ENCODE results near the gene FBXO31.
"Not testable (repeated sequence)": the region's sequence is repeated elsewhere in the genome, so short reads cannot be mapped to it uniquely, and the experiment has no call there.

Gene FBXO31

GRCh38 chr16:87382023-87382785, 1.4 kb downstream of the FBXO31 start:
- no peak for DNase-seq

DNA sequence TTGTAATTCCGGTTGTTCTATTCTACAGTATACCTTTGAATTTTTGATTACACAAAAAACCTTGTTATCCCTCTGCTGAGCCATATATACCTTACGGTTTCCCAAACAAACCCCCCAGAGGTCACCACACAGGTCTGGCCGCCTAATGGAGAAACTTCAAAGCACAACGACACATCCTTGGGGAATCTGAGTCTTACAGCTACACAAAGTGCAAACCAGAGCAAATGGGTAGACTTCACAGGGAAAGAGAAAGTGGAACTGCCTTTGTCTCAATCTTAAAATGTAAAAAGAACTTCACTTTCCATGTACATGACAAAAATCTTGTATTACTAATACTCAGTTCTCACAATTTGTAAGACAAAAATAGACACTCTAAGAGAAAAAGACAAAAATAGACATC, 2.7 kb downstream of the FBXO31 start:
- DNase-seq = no peak

- DNase-seq = no peak
These were observed 3.2 kb downstream of the FBXO31 start for GRCh38 chr16:87380403-87380802.

DNA sequence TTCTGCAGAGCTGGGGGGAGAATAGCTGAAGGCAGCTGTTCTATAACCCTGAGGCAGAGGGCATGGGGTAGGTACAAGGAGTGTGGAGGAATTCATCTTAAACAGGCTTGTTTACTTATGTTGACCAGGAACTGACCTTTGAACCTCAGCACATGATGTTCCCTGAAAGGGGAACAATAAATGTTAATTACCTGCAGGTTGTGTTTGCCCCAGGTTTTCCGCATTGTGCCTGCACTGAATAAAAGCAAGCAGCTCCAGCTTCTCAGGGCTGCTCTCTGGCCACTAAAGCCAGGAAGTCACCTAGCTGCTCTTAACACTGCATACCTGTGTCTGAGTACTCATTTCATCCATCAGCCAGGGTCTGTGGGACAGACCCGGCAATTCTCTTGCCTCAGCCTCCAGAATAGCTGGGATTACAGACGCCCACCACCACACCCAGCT, 4.2 kb downstream of the FBXO31 start:
- not testable (repeated sequence) for DNase-seq

GRCh38 chr16:87376660-87377059, 6.9 kb downstream of the FBXO31 start:
- no peak for DNase-seq

GRCh38 chr16:87375426-87376135, 8.0 kb downstream of the FBXO31 start:
- no peak for DNase-seq

GRCh38 chr16:87374313-87374712, 9.3 kb downstream of the FBXO31 start:
- DNase-seq = no peak

DNA sequence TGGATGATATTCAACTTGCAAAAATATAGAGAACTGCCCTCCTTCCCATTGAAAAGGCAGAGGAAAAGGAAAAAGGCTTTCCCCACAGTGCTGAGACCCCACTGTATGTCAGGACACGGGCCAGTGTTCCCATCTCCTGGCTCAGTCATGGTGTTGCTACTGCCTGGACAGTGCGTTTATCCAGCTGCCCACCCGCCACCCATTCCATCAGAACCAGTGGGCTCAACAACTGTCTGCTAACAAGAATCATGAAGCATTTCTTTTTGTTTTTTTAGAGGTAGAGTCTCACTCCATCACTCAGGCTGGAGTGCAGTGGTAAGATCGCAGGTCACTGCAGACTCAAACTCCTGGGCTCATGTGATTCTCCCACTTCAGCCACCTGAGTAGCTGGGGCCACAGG, 11.3 kb downstream of the FBXO31 start:
- DNase-seq = no peak

DNA sequence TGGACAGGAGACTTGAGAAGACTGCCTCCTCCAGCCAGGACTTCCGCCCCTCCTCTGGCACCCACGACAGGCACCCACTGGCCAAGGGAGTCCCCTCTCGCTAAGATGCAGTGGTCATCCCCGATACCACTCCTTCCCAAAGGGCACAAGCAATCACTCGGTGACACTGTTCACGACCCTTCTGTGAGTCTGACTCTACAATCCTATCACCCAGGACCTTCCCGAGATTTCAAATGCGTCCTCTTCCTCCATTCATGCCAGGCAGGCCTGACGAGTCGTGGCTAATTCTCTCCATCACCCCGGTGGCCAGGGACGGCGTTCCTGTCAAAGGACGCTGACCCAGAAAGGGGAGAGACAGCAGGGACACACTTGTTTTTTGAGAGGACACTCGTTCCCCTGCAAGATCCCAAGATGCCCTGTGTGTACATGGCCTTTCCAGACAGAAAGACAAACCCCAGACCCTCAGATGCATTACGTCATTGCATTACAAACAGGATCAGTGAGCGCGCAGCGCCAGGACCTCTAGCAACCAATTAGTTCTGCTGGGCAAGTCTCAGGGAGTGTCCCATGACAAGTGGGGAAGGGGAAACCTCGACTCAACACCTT, 12.2 kb downstream of the FBXO31 start:
- DNase-seq = no peak

DNA sequence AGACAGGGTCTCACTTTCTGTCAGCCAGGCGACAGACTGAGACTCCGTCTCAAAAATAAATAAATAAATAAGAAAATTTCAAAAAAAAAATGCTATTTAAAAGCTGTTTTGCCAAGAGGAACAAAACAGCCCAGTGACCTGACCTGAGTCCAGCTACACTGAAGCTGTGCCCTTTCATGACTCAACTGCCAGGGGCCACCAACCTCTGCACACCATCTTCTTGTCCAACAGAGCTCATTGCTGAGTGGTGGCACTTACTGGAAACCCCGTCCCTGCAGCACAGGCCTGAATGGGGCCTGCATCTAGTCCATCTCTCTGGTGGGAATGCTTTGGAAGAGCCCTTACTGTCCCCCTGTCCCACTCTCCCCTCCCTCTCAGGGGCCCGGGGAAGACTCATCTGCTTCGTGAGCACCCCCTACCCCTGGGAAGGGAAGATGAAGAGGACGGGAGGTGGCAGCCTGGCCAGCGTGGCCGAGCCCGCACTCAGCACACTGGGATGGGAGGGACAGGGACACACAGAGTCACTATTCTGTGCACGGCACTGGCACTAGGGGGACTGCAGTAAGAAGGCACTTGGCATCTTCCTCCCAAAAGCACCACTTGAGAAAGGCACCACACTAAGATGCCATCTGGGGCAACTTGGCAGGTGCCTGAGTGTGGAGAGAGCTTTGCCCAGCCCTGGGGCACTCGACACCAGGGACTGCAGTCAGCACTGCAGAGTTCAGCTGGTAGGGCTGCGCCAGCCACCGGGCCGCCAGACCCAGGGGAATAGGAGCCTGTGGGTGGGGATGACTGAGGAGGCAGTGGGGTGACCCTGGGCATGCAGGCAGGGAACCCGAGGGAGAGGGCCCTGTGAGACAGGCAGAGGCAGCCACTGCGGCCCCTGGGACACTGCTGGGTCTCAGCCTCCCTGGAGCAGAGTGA, 13.5 kb downstream of the FBXO31 start:
- DNase-seq = no peak

DNA sequence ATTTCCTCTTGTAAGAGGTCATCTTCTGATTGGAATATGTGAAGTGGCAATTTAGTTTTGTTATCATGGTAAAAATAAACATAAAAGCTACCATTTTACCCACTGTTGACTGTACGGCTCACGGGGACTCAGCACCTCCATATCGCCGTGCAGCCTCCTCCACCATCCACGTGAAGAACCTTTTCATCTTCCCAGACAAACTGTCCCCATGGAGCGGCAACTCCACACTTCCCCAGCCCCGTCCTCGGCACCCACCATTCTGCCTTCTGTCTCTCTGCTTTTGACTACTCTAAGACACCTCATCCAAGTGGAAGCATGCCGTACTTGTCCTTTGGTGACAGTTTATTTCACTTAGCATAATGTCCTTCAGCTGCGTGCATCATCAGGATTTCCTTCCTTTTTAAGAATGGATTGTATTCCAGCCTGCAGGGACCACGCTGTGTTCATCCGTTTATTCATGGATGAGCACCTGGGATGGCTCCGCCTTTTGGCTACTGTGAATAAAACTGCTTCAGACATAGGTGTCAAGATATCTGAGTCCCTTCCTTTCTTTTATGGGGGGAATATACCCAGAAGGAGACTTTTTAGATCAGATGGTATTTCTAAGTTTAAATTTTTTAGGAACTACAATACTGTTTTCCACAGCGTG, 14.3 kb downstream of the FBXO31 start:
- DNase-seq = no peak

DNA sequence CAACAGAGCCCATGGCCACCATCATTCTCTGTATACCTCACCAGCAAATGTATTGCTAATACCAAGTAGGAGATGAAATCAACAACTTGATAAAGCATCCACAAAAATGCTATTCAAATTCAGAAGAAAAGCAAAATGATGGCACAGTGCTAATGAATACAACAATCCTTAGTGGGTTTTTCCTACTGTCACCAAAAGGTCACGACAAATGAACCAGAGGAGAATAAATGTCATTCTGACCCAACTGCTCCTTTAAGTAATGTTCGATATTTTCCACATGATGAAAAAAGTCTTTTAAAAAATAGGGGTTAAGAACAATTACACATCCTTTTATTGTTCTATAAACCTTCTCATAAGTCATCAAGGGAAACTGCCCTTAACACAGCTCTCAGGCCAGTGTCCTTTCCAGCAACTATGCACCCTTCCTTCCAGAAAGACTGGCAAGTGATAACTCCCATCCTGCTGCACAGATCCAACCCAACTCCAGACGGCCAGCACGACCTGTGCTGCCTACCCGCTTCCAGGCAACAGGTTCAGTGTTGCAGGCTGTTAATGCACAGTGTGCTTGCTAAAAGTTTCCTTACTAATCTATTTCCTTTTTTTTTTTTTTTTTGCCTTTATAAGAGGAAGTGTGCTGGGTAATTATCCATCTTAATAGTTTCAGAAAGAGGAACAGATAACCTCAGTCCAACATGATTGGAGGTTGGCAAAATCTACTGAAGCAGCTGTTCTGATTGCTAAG, 15.4 kb downstream of the FBXO31 start:
- no peak for DNase-seq

GRCh38 chr16:87367529-87367928, 16.0 kb downstream of the FBXO31 start:
- DNase-seq = no peak

DNA sequence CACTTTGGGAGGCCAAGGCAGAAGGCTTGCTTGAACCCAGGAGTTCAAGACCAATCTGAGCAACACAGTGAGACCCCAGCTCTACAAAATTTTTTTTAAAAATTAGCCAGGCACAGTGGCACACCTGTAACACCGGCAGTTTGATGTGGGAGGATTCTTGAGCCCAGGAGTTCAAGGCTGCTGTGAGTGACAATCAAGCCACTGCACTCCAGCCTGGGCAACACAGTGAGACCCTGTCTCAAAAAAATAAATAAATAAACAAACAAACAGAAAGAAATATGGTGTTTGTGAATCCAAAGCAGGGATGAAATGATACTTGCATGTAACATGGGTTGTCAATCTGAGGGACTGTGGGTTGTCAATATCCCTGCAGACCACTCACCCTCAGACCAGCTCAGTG, 16.6 kb downstream of the FBXO31 start:
- DNase-seq = no peak

GRCh38 chr16:87366288-87366687, 17.3 kb downstream of the FBXO31 start:
- no peak for DNase-seq

DNA sequence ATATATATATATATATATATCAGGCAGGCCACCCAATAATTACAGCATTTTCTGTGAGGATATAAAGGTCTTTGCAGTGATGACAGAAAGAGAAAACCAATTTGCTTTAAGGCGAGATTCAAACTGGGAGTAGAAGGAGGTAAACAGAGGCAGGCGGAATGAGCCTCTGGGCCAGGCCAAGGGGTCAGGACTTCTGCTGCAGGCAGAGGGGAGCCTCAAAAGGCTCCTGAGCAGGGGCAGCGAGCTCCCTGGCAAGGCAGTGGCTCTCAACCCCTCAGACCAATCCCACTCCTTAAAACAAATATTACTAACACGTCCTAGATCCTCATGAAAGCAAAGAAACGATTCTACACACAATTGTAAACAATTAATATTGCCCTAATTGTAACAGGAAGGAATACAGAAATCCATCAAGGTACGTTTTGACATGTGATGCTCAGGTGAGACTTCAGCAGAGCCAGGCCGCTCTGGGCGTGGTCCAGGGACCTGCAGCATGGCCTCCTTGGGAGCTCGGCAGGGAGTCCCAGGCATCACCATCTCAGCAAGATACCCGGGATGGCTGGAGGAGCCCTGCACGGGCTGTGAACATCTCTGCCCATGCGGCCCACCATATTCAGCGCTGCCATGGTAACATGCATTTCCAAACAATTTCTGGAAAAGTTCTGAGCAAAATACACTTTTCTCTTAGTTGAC, 18.4 kb downstream of the FBXO31 start:
- DNase-seq = no peak

DNA sequence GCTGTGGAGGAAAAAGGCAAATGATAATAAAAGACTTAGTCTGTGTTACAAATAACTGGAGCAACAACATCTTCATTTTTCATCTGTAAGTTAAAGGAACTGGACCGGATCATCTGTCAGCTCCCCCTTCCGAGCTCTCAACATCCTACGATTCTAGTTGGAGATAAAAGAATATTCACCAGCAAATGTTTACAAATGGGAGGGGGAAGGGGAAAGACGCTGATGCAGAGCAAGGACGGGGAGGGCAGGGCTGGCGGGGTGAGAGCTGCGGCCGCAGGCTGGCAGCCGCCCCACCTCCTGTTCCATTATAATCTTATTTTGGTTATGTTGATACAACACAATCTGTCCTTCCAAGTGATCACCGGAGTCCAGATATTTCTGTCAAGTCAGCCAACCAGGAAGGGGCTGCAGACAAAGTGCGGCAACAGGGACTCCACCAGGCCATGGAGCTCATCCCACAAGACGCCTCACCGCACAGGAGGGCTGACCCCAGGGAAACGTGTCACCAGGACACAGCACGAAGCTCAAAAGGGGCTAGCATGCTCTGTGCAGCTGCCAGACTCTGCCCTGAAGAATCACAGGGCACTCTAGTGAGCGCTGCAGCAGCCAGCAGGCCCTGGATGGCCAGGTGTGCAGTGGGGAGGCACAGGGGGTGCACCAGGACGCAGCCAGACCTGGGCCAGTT, 19.7 kb downstream of the FBXO31 start:
- no peak for DNase-seq

- DNase-seq = not testable (repeated sequence)
These were observed 20.6 kb downstream of the FBXO31 start for GRCh38 chr16:87362828-87363559.

DNA sequence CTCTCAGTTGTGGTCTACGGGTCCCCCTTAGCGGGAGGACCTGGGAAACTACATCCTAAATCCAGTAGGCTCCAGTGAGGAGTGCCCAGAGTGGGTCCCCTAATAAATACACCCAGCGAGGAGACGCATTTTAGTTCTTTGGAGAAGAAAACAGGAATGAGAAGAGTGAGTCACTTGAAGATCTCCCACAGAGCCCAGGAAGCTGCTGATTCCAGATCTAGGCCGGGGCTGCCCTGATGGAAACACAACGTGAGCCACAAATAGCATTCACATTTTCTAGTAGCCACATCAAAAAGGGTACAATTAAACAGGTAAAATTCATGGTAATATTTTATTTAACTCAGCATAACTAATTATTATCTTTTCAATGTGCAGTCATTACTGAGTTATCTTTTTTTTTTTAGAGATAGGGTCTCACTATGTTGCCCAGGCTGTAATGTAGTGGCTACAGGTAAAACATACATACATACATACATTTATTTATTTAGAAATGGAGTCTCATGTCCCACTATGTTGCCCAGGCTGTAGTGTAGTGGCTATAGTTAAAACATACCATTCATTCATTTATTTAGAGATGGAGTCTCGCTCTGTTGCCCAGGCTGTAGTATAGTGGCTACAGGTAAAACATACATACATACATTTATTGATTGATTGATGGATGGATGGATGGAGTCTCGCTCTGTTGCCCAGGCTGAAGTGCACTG, 21.5 kb downstream of the FBXO31 start:
- no peak for DNase-seq

Data from stimulated activated CD4-positive, alpha-beta T cell treated with anti-CD3 and anti-CD28 coated beads, Interleukin-2, amount 100 ng/mL, for 48 hours (primary cell).